HG02885 (cell line): Measurements from ENCODE around the gene LMOD3.

Source experiments
- ATAC-seq: cut with Tn5 transposase; IDR thresholded peaks from one replicate; pipeline ENCODE4 v1.9.1; 2021; ENCODE audit warnings: mild to moderate bottlenecking; ENCODE audit not compliant: unreplicated experiment, poor library complexity

Gene LMOD3

DNA sequence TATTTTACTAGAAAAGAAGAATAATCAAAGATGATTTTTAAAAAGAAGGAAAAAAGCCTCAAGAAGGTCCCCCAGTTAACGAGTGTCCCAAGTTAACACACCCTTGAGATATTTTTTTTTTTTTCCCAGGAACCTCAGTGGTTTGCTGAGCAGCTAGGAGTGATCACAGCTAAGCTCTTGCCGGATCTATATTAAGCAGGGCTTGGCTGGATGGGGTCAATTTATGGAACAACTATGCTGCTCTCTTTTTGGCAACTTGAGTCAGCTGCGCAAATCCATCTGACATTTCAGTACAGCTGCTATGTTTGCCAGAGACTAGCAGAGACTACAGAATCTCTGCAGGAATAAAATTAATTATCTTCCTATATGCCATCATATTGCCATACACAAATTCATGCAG is at the start of gene LMOD3:
Gene LMOD3, minus strand, starts transcription at position 193 of the 400 bp plus-strand sequence. CDS start 209 bp downstream, outside the sequence.
- no peak for ATAC-seq

DNA sequence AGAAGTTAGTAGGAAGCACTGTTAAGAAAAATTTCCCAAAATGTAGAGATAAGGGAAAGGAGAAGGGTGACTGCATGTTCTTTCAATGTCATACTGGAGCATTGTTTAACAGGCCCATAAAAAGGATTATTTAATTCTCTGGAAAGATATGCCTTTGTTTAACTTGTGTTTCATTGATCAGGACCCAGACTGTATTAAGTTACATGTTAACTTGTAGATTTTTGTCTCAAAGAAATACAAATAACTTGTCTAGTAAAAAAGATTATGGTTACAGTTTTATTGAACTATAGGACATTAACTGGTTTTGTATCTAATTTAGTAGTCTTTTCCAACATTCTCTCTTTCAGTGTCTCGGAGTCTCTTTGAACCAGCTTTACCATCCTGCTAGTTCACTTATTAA is 49.7 kb upstream of the LMOD3 start:
- ATAC-seq: no peak

DNA sequence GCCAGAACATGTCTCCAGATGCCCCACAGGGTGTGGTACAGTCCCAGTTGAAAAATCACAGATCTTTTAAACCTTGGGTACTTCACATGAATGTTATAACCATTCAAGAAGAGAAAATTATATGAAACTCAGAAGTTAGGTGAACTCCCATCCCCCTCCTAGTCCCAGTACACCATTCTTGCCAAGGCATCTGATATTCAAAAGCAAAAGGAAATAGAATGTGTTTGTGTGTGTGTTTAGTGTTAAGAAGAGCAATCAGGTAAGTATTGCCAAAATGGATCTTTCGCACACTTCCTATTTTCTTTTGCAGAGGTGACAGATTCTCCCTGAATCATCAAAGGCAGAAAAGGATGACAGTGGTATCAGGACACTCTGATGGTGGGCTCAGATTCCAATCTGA is 44.1 kb upstream of the LMOD3 start:
- ATAC-seq: no peak

DNA sequence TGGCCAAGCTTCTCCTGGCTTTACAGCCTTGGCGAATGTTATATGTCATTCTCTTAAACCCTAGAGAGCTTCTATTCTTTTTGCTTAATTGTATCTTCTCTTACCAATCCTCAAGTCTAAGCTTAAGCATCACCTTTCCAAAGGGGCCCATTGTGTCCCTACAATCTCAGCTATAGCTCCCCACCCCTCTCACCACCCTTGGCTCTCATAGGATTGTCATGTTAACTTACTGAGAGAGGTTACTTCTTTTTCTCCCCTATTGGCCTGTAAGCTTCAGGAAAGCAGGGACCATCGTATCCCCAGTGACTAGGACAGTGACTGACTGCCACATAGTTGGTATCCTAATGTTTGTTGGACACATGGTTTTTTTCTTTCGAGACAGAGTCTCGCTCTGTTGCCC is 43.3 kb upstream of the LMOD3 start:
- ATAC-seq: no peak

DNA sequence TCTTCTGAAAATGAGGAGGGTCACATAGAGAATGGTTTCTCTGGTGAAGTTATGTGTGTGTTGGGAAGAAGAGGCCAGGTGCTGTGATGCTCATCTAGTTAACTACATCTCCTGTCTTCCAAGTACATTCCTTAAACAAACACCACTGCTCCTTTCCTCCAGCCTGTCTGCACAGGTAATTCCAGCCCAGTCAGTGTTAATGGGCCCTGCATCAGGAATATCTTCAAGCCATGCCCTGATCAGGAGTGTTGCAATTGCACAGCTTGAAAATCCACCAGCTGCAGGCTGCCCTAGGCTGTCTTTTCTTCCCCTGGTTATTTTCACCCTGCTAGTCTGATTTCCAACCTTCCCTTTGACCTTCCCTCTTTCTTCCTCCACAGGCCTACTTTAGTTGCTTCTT is 41.9 kb upstream of the LMOD3 start:
- ATAC-seq: no peak

DNA sequence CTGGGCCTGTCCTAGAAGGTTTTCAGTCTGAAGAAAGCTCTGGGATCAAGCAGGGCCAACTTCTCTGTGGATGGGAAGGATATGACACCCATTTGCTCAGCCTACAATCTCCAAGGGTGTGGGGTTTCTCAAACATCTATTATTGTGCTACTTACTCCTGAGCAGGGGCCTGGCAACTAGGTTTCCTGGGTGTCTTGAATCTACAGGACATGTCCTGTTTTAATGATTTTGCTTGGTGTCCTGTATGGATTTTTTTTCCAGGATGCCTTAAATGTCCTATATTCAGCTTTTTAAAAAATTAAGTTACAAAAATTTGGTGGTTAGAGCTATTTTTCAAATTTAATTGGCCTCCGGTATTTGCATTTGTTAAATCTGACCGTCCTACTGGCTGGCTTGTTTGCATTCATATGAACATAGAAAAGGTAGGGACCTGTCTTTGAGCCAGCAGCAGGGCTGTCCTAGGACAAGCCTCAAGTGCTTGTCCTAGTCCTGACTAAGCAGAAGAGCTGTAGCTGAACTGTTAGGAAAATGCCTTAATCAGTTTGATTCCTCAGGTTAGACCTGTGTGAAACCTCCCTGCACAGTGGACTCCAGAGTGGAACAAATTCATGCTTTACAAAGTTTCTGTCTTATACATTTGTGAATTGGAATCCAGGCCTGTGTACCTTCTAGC is 40.0 kb upstream of the LMOD3 start:
- ATAC-seq: no peak

DNA sequence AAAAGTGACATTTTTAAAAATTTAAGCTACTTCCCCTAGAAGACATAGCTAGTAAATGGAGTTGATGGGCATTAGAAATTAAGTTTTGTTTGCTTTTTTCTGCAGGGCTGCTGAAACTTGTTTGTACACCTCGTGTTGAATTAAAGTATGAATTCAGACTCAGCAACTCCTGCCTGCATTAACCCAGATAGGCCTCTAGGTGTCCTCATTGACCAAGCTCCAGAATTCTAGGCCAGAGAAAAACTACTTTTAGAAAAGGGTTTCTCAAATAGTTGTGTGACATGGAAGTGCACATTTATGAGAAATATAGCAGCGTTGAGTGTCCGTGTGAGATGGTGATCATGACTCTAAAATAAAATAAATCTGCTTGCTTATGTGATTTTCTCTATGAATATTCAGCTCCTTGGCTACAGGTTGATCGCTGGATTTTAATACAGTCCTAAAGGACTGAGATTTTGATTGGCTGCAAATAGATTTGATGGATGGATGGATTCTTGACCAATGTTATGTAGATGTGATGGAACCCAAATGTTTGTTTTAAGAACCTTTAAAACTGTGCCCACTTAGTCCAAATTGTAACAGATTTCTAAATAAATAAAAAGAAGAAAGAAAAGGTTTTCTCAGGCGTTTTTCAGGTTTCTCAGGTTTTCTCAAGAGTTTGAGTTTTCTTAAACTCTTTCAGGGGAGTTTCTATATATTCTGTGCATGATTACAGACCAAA is 39.4 kb upstream of the LMOD3 start:
- ATAC-seq: peak; percentile 61

DNA sequence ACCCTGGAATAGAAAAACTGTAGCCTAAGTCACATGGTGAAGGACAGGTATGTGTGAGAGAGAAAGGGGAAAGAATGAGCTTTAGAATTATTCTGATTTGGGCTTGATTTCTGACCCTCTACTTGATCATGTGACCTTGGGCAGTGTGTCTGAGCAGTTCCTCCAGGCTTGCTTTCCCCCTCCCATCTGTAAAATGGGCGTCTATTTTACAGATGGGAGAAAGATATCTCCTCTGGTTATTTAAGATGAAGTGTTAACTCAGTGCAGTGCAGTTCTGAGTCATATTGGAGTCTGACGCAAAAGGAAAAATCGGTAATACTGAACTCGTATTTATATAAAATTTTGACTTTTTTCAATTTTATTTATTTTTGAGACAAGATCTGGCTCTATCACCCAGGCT is 38.1 kb upstream of the LMOD3 start:
- no peak for ATAC-seq

DNA sequence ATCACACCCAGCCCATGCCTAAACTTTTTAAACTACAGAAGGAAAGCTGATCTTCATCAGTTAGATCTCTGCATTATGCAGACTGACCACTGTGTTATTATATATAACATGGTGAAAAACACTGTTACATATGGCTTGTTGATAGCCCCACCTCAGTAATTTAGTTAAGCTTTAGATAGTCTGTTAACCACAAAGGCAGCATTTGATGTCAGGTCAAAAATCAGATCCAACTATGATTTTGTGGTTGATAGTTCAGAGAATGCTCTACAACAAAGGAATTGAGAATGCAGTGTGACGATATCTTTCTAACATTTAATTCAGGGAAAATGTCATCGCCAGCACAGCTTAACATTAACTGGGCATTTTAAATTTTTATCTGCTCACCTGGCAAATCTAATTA is 37.7 kb upstream of the LMOD3 start:
- ATAC-seq: no peak

DNA sequence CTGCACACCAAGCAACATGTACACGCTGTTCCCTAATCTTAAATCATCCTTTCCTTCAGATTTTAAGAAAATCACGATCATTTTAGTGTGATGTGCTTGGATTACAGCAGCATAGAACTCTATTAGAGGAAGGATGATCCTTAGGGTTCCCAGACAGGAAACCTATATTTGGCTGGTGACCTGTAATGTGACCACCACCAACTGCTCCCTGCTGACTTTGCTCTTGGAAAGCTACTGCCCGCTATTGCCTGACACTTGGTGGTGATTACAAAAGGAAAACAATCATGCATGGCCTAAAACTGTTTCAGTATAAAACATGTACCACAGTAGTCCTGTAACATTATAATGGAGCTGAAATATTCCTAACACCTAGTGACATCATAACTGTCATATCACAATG is 27.2 kb upstream of the LMOD3 start:
- no peak for ATAC-seq

DNA sequence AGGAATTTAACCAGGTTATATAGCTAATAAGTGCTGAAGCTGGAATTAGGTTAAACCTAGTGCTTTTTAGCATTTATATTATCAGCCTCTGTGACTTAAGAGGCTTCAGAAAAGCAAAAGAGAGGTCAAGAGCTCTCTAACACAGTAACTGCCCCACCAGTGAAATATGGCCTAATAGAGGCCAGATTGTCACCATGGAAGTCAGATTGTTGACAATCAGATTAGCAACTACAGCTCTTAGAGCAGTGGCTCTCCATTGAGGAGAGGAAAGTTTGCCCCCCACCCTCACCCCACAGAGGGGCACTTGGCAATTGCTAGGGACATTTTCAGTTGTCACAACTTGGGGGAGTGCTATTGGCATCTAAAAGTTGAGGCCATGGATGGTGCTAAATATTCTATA is 23.3 kb upstream of the LMOD3 start:
- no peak for ATAC-seq

DNA sequence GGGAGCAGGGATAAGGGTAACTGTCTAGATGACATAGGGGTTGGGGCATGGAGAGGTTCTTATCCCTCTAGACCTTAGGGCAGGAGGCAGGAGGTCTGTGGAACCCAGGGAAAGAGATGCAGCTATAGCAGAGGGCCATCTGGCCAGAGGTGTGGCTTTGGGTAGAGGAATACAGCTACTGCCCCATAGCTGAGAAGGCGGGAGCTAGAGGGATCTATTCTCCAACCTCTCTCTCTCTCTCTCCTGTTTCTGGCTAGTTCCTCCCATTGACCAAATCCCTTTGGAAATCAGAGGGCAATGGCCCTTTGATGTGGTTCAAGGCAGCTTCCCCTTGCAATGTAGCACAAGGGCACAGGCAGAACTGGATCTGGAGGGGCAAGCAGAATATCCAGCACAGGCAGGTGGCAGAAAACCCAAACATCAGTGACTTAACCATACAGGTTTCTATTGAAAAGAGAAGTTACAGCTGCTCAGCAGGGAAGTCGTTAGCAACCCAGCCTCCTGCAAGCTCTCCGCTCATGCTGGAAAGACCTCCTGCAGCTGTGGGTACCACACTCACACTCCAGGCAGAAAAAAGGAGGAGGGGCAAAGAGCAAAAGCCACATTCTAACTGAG is 22.3 kb upstream of the LMOD3 start:
- no peak for ATAC-seq

DNA sequence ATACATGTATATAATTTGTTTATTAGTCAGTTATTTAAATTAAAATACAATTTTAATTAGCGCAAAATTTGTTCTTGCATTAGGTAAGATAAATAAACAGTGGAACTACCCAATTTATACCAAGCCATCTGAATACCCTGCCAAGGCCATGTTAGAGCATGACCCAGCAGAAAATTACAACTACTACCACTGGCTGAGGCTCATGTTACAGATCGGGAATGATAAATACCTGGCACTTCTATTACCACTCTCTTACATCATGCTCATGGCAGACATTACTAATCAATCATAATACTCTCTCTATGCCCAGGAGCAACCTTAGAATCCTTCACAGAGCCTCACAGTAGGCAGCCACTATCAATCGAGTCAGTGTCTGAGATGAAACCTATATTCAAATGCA is 21.2 kb upstream of the LMOD3 start:
- no peak for ATAC-seq

DNA sequence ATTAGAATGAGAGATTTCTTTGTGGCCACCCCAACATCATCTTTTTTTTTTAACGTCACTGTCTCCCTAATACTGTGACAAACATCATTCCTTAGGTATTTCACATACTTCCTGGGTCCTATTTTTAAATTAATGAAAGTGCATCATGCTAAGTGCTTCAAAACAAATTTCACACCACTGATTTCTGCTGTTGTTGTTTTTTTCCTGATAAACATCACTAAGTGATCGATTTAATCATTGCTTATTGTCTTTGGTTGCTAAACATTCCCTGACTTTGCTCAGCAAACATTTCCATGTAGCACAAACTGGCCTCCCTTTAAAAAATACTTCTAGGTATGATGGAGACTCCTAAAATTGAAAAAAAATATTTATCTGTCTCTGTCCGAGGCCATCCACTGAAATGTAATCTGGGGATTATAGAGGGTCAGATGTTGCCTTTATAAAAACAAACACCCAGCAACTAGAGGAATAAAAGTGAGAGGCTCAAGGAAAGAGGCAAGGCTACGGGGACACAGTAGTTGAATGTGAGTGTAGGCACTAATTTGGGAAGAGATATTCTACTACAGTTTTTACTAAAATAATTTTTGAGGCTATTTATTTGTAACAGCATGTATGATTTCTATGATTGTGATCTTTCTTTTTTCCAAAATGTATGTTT is 20.5 kb upstream of the LMOD3 start:
- no peak for ATAC-seq

DNA sequence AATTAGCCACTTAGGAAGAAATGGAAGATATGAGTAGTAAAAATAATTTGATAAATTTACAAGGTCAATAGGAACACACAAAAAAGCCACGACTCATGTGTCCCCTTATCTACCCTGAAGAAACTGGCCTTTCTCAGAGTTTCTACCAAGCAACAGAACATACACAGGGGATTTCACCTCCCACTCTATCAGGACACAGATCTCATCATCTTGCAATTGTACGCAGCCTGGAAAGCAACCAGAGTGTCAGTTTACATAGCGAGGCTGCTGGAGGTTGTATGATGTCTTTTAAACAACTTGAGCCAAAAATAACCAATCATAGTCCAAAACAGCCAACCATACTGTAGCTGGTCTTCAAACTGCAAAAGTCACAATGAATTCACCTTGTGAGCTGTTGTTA is 19.7 kb upstream of the LMOD3 start:
- ATAC-seq: no peak

DNA sequence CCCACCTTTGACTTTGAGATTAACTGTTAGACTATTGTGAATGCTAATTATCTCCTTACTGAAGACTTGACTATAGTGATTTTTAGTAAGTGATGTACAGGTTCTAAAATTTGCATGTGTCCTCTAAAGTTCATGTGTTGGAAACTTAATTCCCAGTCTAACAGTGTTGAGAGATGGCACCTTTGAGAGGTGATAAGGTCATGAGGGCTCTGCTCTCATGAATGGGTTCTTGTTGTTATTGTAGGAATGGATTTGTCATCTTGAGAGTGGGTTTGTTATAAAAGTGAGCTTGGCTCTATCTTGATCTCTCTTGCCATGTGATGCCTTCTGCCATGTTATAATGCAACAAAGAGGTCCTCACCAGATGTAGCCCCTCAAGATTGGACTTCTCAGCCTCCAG is 18.9 kb upstream of the LMOD3 start:
- no peak for ATAC-seq

DNA sequence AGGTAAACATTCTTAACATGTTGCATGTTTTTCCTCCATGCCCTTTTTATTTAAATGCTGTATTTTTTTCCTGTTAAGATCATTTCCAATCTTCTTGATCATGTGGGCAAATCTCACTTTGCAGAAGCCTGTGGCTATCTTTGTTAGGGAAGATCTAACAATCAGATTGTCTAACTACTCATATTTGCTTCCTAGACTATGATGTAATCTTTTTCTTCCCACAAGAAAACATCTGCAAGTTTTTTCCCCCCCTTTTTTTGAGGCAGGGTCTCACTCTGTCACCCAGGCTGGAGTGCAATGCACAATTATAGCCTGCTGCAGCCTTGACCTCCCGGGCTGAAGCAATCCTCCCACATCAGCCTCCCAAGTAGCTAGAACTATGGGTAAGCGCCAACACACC is 15.0 kb upstream of the LMOD3 start:
- ATAC-seq: no peak

DNA sequence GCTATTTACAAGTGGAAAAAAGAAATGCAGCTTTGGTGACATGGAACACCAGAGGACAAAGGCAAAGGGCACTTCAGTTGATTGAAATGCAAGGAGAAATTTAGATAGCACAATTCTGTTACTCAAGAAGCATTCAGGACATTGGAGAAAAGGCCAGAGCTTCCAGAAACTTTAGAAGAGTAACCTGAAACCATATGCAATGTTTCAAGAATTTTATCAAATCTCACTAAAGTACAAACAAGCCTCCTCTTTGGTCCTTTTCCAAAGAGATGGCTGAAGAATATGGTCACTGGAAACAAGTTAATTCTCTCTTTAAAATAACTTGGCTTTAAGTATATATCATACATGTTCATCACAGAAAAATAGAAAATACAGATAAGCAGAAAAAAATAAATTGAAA is 14.6 kb upstream of the LMOD3 start:
- no peak for ATAC-seq

DNA sequence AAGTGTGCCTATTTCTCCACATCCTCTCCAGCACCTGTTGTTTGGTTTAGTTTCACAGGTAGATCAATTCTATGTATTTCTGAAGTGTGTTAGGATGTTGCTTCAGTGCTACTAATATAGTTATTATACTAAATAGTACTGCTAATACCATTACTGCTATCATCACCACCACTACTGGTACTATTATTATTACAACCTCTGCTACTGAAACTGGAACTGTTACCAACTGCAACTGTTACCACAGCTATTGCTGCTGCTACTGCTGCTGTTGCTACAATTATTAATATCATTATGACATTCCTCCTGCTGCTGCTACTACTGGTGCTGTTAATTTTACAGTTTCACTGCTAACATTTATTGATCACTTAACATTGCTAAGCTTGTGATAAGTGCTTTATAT is 8.3 kb upstream of the LMOD3 start:
- peak; percentile 99 for ATAC-seq

DNA sequence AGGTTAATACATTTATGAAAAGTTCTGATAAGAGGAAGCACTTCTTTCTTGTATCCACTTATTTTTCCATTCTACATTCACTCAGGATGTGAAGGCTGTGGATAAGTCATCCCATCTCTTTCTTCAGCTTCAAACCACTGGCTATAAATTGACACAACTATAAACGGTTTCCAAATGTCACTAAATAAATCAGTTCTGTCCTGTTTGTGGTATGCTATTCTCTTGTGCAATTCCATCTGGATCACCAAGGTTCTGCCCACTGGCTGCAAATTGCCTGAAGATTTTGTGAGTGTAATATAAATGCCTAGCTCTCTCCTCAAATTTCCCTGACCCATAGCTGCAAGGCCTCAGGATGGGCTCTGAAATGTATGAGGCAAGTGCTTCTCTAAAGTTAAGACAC is 7.1 kb upstream of the LMOD3 start:
- ATAC-seq: no peak

DNA sequence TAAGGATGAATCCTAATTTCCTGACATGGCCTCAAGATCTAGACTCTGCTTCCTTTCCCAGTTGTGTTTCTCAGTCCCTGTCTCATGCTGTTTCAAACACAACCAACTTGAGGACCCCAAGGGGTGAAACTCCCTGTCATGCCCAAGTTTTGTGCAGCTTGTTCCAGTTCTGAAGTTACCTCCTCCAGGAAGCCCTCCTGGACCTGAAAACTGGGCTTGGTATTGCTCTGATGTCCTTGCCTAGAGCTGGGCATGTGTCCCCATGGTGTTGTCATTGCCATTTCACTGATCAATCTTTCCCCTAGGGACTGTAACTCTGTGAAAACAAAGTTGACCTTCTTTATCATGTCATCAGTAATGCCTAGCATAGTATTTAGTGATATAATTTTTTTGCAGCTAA is 6.1 kb upstream of the LMOD3 start:
- no peak for ATAC-seq
